IPS DF 19.7 (cell line): ENCODE results near the gene SPATA2.
"Not testable (repeated sequence)": the region's sequence is repeated elsewhere in the genome, so short reads cannot be mapped to it uniquely, and the experiment has no call there.

Source experiments
- DNase-seq: peaks from one replicate; pipeline ENCODE4 v3.0.0-alpha.2; 2013; ENCODE audit warnings: low read depth, low spot score

SPATA2 gene

GRCh38 chr20:49904440-49905214, 10.7 kb downstream of the SPATA2 start:
- no peak for DNase-seq

DNA sequence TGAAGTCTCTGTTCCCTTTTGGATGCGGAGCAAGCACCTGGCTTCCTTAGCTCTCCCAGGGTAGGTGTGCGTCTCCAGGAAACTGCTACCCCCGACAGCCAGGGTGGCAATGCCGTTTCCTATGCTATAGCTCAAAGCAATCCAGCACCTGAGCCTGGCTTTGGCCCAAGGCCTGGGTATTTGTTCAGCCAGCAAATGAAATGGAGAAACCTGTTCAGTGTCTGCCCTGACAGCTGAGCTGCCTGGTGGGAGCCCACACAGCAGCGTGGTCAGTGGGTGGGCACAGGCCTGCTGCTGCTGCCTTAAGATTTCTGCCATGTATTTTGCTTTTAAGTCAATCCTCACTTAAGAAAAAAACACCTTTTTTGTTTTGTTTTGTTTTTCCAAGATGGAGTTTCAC, 13.7 kb downstream of the SPATA2 start:
- DNase-seq: no peak

DNA sequence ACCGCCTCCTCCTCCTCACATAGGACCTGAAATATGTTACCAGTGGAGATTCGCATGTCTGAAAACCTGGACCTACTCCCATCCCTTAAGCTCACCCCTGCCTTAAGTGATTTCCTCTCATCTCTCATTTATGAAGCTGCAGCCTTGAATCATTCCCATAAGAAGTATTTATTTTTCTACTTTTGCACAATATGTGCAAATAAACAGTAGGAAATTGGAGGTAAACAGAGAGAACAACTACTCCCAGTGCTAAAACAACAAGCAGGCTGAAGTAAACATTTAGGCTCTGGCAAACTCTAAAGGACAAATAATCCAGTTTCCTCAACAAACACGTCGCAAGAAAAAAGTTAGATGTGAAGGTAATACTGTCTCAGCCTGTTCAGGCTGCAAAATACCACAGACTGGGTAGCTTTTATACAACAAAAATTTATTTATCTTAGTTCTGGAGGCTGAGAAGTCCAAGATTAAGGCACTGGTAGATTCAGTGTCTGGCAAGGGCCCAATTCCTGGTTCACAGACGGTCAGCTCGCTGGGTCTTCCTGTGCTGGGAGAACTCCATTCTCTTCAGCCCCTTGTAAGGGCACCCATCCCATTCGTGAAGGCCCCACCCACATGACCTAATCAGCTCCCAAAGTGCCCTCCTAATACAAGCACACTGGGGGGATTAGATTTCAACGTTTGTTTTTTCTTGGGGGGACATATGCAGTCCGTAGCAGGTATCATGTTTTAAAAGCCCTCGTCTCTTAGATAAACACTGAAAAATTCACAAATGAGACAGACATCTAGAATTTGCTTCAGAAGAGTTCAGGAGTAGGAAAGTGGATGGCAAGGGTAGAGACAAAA, 15.6 kb downstream of the SPATA2 start:
- DNase-seq: no peak

- DNase-seq: no peak
Observed at GRCh38 chr20:49896204-49896603, 19.1 kb downstream of the SPATA2 start.

- not testable (repeated sequence) for DNase-seq
Observed at GRCh38 chr20:49895474-49896093, 19.7 kb downstream of the SPATA2 start.

- no peak for DNase-seq
Observed at GRCh38 chr20:49894073-49894470, 21.3 kb downstream of the SPATA2 start.

- no peak for DNase-seq
Observed at GRCh38 chr20:49893242-49894072, 21.9 kb downstream of the SPATA2 start.

DNA sequence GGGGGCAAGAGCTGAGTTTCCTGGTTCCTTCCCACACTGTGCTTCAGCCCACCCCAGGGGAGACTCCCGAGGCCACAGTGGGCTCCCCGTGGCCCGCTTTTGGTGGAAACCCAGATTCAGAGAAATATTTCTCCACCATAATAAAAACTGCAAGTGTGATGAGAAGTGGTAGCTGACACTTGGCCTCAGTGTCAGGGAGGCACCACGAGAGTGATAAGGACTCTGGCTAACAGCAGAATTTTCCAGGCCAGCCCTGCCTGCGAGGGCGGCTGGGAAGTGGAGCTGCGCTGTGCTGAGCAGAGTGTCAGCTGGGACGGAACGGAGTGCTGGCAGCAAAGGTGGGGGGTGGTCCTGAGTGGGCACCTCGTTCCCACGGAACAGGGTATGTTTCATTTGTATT, 22.5 kb downstream of the SPATA2 start:
- no peak for DNase-seq

GRCh38 chr20:49892260-49892659, 23.1 kb downstream of the SPATA2 start:
- no peak for DNase-seq

DNA sequence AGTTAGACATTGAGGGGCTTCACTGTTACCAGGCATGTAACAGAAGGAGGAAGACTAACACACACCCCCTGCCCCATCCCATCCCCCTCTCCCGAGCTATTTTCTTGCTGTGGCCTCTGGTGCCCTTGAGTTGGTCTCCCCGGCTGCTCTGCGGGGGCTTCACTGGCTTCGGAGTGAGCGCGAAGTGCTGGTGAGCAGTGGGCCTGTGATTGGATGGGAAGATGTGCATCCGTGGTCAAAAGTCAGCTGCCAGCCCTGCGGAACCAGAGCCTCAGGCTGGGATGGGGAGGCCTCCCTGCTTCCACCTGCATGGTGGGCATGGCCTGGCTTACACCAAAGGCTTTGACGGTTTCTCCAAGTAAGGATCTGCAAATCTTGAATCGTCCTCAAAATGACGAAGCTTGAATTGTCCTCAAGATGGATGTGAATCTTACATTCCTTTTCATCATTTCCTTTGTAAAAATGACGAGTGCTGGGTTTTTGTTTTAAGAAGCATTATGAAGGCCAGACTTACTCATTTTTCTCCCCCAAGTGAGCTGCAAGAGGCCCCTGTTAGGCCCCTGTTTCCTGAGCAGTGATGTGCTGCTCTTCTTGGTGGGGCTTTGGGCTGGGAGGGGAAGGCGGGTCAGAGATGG, 23.7 kb downstream of the SPATA2 start:
- no peak for DNase-seq

DNA sequence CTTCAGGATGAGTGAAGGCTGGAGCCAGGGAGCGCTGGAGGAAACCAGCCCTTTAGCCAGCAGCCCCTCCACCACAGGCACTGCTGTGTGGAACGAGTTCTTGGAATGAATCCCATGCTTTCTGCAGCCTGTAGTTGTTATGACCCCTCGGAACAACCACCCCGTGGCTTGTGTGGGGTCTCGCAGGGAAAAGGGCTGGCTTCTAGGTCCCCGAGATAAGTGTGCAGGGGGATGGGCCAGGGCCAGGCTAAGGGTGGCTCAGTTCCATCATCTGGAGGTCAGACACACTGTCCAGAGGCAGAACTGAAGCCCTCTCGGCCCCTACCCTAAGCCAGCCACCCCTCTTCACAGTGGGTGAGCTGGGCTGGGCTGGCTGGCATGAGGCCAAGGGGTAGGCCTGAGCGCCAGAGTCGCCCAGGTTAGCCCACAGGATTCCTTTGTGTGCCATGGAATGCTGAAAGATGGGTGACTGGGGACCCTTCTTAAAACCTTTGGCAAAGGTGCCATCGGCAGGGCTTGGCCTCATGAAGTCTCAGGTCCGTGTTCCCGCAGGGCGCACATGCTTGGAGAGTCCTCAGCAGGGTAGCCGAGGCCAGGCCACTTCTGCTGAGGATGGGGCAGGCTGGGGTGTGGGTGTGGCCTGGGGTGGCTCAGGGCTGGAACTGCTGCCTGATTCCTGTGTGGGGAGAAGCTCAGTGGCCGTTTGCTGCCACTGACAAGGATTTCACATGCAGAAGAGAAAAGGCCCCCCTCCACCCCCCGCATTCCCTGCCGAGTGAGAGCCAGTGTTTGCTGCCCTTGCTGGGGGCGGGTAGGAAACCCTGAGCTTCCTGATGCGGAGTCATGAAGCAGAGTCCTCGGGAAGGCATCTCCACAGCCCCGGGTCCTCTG, 24.6 kb downstream of the SPATA2 start:
- no peak for DNase-seq

GRCh38 chr20:49889935-49890333, 25.4 kb downstream of the SPATA2 start:
- DNase-seq: no peak

GRCh38 chr20:49889001-49889934, 26.1 kb downstream of the SPATA2 start:
- no peak for DNase-seq

DNA sequence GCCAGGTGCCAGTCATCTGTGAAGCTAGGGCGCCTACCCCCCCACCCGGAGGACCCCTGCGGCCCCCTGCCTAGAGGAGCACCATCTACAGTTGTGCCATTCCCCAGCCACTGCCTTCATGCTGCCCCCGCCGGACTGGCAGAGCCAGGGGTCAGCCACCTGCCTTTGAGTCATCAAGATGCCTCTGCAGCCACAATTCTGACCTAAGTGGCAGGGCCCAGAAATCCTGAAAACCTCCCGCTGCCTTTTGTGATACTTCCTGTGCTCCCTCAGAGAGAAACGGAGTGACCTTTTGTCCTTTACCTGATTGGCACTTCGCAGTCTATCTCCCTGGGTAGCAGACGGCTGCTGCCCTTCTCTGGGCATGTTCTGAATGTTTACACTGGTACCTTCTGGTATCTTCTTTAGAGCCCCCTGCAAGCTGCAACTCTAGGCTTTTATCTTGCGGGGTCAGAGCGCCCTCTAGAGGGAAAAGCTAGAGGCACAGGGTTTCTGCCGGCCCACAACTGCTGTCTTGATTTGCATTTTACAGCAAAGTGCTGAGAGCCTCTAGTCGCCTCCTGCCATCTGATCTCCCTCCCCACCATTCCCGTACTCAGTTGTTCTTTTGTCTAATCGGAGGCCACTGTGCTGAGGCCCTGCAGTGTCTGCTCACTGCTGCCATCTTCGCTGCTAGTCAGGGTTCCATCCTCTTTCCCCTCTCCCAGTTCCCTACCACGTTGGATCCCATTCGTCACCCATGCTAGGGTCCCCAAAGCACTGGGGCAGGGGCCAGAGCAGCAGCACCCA, 26.9 kb downstream of the SPATA2 start:
- peak; percentile 56 for DNase-seq

- DNase-seq: no peak
Observed at GRCh38 chr20:49887251-49888211, 27.8 kb downstream of the SPATA2 start.

DNA sequence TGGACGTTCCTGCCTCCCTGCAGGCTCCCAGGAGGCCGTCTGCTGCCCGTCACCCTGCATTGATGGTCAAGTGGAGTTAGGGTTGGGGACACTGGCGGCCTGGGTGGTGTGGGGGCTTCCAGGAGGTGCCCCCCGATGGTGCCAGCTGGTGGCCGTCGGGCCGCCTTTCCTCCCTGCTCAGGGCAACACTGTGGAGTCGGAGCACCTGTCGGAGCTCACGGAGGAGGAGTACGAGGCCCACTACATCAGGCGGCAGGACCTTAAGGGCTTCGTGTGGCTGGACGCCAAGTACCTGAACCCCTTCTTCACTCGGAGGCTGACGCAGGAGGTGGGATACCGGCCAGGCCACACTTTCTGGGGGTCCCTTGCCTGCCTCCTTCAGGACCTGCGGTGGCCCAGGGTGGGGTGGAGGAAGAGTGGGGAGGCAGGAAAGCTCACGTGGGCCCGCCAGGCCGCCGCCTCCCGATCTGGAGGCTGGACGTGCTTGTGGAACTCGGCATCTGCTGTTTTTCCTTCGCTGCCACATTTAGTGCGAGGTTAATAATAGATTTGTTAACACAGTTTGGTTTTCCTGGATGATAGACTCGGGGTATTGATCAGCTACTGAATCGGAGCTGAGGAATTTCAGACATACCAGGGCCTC, 28.6 kb downstream of the SPATA2 start:
- DNase-seq: no peak
